Liver (tissue), 3 donors: ENCODE measurements around the gene GRK3.

ENCODE experiments used
- CTCF ChIP-seq: fragments of 150-350 bp; IDR thresholded peaks from 2 replicates; pipeline ENCODE4 v1.5.1; 2017; ENCODE audit warnings: improper control_type of control experiment, low read depth, low read length; ENCODE audit not compliant: missing input control
- MAX ChIP-seq: IDR thresholded peaks from 2 replicates; pipeline ENCODE4 v1.6.1; 2016; ENCODE audit warnings: antibody characterized with exemption
- SP1 ChIP-seq: IDR thresholded peaks from 2 replicates; pipeline ENCODE4 v1.6.1; 2018; ENCODE audit warnings: antibody characterized with exemption, mild to moderate bottlenecking
- YY1 ChIP-seq: IDR thresholded peaks from 2 replicates; pipeline ENCODE4 v1.6.1; 2016; ENCODE audit warnings: antibody characterized with exemption, mild to moderate bottlenecking
- donor health status: healthy.
- donor health status: healthy.

- TF ChIP-seq CTCF (no peak), MAX (no peak), YY1 (no peak), SP1 (no peak)
Measured at GRCh38 chr22:25655371-25655935, 91.0 kb downstream of the GRK3 start.
